Activated CD8-positive, alpha-beta memory T cell treated with anti-CD3 and anti-CD28 coated beads for 1 hour (primary cell): ENCODE data around the gene ISCA1.

Source experiments
- DNase-seq, 2 donors: peaks; one replicate each; pipeline ENCODE4 v3.0.0-alpha.2; 2020; ENCODE audit warnings: low read depth in 1 of 2; ENCODE audit errors: extremely low read depth in 1 of 2

Gene ISCA1

GRCh38 chr9:86286278-86286677 lies 3.9 kb upstream of the ISCA1 start:
- no peak for DNase-seq

DNA sequence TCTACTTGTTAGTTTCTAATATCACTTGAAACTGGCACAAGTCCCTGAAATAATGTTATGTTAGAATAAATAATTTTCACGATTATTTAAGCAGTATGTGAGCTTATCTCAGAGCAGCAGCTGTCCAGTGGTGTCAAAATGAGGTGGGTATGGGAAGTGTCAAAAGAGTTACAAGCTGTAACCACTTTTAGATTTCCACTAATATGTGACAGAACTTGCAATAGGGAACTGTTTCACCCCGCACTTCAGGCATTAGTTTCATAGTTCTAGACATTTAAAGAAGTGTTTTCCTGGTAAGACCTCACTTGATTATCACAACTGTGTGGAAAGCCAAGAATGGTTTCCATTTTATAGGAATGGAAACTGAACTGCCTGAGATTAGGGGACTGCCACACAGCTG lies 2.9 kb upstream of the ISCA1 start:
- no peak for DNase-seq

DNA sequence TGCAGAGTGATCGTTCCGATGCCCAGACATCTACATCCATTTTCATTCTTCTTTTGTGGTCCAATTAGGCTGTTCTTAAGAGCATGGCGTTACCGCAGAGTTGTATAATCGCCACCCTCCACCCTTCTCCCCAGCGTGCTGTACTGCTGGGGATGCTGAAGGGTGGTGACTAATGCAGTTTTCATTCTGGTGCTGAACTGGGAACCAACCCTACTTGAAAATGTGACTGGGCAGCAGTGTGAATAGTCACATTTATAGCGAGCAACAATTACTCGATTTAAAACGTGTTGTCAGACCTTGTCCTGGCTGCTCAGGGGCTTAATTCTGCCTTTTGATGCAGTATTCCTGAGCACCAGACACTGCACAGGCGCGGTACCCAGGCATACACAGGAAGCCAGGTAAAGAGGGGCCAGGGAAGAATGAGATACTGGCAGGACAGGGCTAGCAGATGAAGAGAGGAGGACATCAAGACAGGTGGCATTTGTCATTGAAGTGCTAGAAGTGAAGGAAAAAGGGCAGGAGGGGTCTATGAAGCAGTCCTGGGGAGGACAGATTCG lies 719 bp upstream of the ISCA1 start:
- DNase-seq, result no peak

DNA sequence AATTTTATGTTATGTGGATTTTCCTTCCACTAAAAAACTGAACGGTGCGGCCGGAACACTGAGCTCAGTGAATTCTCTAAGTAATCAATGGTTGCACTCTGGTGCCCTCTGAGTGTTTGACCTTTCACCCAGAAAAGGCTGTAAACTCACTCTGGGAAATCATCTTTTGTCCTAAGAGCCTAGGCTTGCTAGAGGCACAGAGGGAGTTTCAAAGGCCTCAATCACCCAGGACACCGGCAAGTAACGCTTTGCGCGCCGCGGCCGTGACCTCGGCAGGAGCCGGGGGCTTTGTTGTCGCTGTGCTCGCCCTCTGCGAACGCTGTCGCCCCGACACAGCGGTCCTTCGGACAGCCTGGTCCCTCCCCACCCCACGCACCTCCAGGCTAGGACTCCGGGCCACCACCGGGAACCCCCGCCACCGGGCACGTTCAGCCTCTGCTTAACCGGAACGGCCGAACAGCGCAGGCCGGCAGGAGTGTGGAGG lies 703 bp downstream of the ISCA1 start:
- no peak for DNase-seq

DNA sequence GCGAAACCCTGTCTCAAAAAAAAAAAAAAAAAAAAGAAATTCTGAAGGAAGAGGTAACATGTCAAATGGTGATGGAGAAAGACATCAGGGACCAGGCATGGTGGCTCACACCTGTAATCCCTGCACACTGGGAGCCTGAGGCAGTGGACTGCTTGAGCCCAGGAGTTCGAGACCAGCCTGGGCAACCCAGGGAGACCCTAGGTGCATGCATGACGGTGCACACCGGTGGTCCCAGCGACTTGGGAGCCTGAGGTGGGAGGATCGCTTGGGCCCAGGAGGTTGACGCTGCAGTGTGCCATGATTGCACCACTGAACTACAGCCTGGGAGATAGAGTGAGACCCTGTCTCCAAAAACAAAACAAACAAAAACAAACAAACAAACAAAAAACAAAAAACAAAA lies 1.8 kb downstream of the ISCA1 start:
- DNase-seq, result no peak

DNA sequence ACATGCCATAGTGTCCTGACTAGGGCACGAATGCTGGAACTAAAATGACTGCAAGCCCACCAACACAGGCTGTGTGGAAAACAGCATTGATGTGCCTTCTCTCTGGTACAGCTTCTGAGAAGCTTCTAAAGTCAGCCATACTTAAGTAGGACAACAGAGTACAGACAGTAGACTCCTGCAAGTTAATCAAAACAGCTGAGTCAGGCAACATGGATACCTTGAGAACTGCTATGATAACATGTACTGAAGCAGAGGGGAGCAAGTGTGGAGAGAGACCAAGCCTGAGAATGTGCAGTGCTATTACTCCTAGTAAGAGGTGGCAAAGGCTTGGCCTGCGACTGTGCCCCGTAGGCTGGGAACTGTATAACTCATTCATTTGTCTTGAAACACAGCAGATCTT lies 2.5 kb downstream of the ISCA1 start:
- no peak for DNase-seq

DNA sequence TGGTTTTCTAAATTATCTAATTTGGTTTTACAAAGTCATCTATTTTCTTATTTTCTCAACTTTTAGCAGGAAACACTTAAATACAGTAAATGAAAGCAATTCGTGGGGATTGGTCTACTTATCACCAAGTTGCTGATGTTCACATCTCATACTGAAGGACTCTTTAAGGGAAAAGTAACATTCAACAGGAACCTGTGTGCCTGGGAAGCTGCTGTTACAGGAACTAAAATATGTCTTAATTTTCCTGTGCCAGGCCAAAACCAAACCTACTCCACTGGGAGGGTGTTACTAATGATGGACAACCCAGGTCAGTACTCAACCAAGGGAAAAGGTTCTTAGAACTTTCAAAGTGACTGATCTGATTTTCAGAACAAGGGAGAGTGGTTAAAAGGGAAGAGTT lies 5.3 kb downstream of the ISCA1 start:
- DNase-seq, result no peak

DNA sequence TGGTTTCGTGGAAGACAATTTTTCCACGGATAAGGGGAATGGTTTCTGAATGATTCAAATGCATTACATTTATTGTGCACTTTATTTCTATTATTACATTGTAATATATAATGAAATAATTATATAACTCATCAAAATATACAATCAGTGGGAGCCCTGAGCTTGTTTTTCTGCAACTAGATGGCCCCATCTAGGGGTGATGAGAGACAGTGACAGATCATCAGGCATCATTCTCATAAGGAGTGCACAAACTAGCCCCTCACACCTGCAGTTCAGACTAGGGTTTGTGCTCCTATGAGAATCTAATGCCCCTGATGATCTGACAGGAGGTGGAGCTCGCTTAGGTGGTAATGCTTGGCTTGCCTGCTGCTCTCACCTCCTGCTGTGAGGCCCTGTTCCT lies 6.4 kb downstream of the ISCA1 start:
- DNase-seq, result no peak

GRCh38 chr9:86274821-86275643 lies 7.3 kb downstream of the ISCA1 start:
- DNase-seq, result no peak

- DNase-seq, result no peak
Measured at GRCh38 chr9:86272221-86272620, 10.1 kb downstream of the ISCA1 start.

- no peak for DNase-seq
Measured at GRCh38 chr9:86263876-86264275, 18.5 kb downstream of the ISCA1 start.

DNA sequence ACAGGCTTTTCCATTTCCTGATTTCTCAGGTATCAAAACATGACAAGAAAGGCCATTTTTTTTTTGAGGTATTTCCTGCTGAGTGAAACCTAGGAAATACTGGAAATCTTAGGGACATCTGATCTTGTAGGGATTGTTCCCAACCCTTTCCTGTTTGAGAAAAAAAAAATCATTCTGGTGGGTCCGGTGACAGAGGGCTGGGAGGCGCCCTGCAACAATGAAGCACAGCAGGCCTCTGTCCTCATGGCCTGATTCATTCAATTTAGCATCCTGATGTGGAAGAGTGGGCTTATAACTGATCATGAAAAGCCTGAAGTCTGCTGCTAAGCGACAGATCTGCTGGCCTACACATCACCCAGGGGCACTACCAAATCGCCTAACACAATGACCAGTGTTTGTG lies 19.8 kb downstream of the ISCA1 start:
- no peak for DNase-seq

DNA sequence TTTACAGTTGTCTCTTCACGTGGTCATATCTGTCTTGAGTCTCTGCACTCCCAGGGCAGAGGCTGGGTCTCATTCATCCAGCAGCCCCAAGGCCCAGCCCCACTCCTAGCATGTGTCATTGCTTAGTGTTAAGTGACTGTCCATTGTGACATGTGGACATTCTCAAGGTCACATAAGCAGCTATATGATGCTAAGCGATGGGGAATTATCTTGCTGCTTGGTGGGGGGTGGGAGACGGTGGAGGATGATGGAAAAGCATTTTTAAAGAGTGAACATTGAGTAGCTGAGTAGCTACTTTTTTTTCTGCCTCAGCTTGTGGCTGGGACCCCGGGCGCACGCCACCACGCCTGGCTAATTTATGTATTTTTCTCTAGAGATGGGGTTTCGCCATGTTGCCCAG lies 22.8 kb downstream of the ISCA1 start, which contains the start of gene C9orf153:
TSS of gene C9orf153 (minus strand) at position 101 of the 400 bp plus-strand sequence. CDS start 30,054 bp downstream, outside the sequence.
- no peak for DNase-seq

- DNase-seq, result no peak
Measured at GRCh38 chr9:86257391-86257790, 24.9 kb downstream of the ISCA1 start.

GRCh38 chr9:86256653-86257052 lies 25.7 kb downstream of the ISCA1 start:
- DNase-seq, result no peak

GRCh38 chr9:86253577-86253976 lies 28.8 kb downstream of the ISCA1 start:
- no peak for DNase-seq

DNA sequence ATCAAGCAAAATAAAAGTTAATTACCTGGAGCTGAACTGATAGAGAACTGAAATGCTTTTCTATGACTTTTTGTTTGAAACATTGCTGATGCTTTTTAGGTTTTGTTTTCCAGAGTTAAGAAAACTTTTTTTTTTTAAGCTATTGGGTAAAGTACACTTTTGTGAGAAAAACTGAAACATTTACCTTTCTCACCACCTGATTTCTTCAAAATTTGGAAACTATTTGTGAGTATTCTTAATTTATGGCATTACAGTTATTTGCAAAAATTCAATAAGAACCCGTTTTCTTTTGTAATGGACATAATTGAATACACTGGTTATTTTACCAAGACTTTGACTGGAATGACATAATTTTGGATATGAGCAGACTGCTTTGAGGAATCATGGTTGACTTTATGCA lies 29.5 kb downstream of the ISCA1 start:
- no peak for DNase-seq

- no peak for DNase-seq
Measured at GRCh38 chr9:86250123-86250522, 32.2 kb downstream of the ISCA1 start.

GRCh38 chr9:86248746-86249145 lies 33.6 kb downstream of the ISCA1 start:
- DNase-seq, result no peak

DNA sequence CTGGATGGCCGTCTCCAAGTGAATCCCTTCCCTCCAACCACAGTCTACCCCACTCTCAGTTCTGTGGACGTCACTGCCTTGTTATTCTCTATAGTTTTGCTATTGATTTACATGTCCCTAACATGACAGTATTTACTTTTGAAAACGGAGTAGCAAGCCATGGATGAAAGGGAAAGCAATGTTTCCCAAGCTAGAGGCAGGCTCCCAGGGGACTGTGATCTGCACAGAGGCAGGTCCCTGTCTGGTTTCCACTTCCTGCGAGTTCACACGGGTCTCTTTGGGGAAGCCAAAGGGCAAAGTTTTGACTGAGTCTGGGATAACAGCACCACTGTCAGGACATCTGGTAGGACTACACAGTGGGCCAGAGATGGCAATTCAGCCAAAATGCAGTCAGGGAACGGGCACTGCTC lies 35.6 kb downstream of the ISCA1 start:
- DNase-seq, result no peak

DNA sequence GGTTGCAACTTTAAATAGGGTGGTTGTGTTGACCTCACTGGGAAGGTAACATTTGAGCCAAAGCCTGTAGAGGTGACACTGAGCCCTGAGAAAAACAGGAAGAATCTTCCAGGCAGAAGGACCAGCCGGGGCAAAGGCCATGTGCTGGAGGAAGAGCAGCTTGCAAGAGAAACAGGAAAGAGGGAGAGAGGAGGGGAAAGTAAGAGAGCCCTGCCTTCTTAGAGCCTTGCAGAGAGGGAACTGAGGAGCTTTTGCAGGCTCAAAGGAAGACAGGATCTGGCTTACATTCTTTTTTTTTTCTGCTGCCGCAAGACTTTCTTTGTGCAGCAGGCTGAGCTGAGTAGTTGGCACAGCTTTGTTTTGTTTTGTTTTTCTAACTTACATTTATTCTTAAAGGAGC lies 40.3 kb downstream of the ISCA1 start:
- no peak for DNase-seq

- no peak for DNase-seq
Measured at GRCh38 chr9:86241216-86241615, 41.1 kb downstream of the ISCA1 start.
